ENCODE results near the gene LYPD3. TPM values are rescaled to one million over a fixed set of nuclear protein-coding genes. Genes with fewer than 3 reads are reported as not detected.

LYPD3 gene
- total RNA-seq, 1 experiment from 2014 or later: 1.8 TPM

- Histone ChIP-seq H2AFZ (ENCODE audit: low read length) (no peak overlapping the region), H2BK20ac (ENCODE audit: low read depth, low read length, poor library complexity, severe bottlenecking) (no peak overlapping the region), H3K23me2 (ENCODE audit: insufficient read length, low read depth, low read length, poor library complexity, severe bottlenecking) (no peaks in the 10 kb centered on the region), H3T11ph (ENCODE audit: low read length) (no peak overlapping the region), H3K9ac (ENCODE audit: extremely low read depth, insufficient read length, low read length) (no peak overlapping the region), H3K27ac (ENCODE audit: insufficient read length, low read depth, low read length) (no peak overlapping the region), H2BK120ac (ENCODE audit: low read depth, low read length, poor library complexity, severe bottlenecking) (no peak overlapping the region), H4K20me1 (ENCODE audit: control insufficient read depth, insufficient read depth, insufficient read length) (no peaks in the 10 kb centered on the region), H2BK15ac (ENCODE audit: low read depth, low read length) (no peak overlapping the region), H3K4me2 (ENCODE audit: insufficient read depth, insufficient read length, low read length) (no peak overlapping the region), H2BK5ac (ENCODE audit: insufficient read length, low read length) (no peak overlapping the region), H3K27me3 (ENCODE audit: insufficient read depth, low read length) (no peaks in the 10 kb centered on the region), H2AK5ac (ENCODE audit: insufficient read length, low read length) (no peak overlapping the region), H3K9me3 (ENCODE audit: control insufficient read depth, low read depth, low read length) (no peaks in the 10 kb centered on the region), H3K79me2 (ENCODE audit: insufficient read depth, low read length) (no peaks in the 10 kb centered on the region), H3K18ac (ENCODE audit: insufficient read length, low read depth, low read length) (no peak overlapping the region), H3K4ac (ENCODE audit: low read depth, low read length) (no peak overlapping the region), H3K79me1 (ENCODE audit: insufficient read depth, low read depth, low read length, poor library complexity, severe bottlenecking) (no peaks in the 10 kb centered on the region), H3K14ac (ENCODE audit: insufficient read depth, low read length) (no peak overlapping the region), H3K4me1 (ENCODE audit: insufficient read depth, low read length) (no peaks in the 10 kb centered on the region), H4K8ac (replicated peaks; ENCODE audit: insufficient read length, low read depth, low read length) (no peak overlapping the region), H3K56ac (ENCODE audit: insufficient read length, low read depth, low read length) (no peak overlapping the region), H4K5ac (ENCODE audit: insufficient read length, low read depth, low read length) (no peak overlapping the region), H4K91ac (ENCODE audit: insufficient read length, low read depth, low read length) (no peak overlapping the region), H3K23ac (ENCODE audit: insufficient read length, low read depth, low read length) (no peak overlapping the region), H2BK12ac (ENCODE audit: insufficient read length, low read depth, low read length) (no peak overlapping the region)
- Mint-ChIP-seq H3K36me3 (ENCODE audit: insufficient read depth in 1 of 3, low read depth in 3 of 3) (no peaks in the 10 kb centered on the region), H3K4me1 (peaks cover 5 to 7% of the 10 kb centered on the region in 2 experiments), H3K27ac (no peak overlapping the region), H3K4me3 (no peak overlapping the region), H3K27me3 (ENCODE audit: low read depth) (peaks cover 21% of the 10 kb centered on the region), H3K9me3 (peaks cover 0 to 12% of the 10 kb centered on the region in 2 experiments; a peak in 3 of 5 replicates)
- no peak for DNase-seq
- no CpG with 5 or more reads among the region's 3 CpGs for WGBS (ENCODE audit: extremely low coverage, insufficient read length, low lambda C conversion rate)
- TF ChIP-seq CTCF (conservative IDR thresholded peaks at IDR 0.05): no peak
These were observed 23.7 kb downstream of the LYPD3 start for GRCh38 chr19:43441716-43442115.

Measured in H9 (cell line).